HFF-Myc (cell line): ENCODE data around the gene NGDN.
"Not testable (repeated sequence)": the region's sequence is repeated elsewhere in the genome, so short reads cannot be mapped to it uniquely, and the experiment has no call there.

Experiments used
- DNase-seq: peaks from one replicate; pipeline ENCODE4 v3.0.0-alpha.2; 2011; ENCODE audit warnings: low read depth; ENCODE audit errors: extremely low read depth
- H3K4me3 ChIP-seq: replicated peaks from 2 replicates; pipeline ENCODE4 v1.5.1; 2011; ENCODE audit warnings: low read depth, mild to moderate bottlenecking, control low read depth, low read length
- CTCF ChIP-seq: IDR thresholded peaks from 2 replicates; pipeline ENCODE4 v1.5.1; 2012; ENCODE audit warnings: mild to moderate bottlenecking, low read depth, low read length, control low read depth; ENCODE audit errors: missing control alignments

The NGDN gene

GRCh38 chr14:23454445-23454856 lies 15.1 kb upstream of the NGDN start:
- TF ChIP-seq CTCF, result no peak
- DNase-seq, result no peak
- H3K4me3 ChIP-seq, result no peak overlapping the region

GRCh38 chr14:23456883-23457586 lies 12.5 kb upstream of the NGDN start:
- not testable (repeated sequence) for DNase-seq, H3K4me3 ChIP-seq
- TF ChIP-seq CTCF, result peak; percentile 22

- no peak overlapping the region for H3K4me3 ChIP-seq
- no peak for TF ChIP-seq CTCF
- no peak for DNase-seq
Measured at GRCh38 chr14:23457587-23458445, 11.7 kb upstream of the NGDN start.

- DNase-seq, result no peak
- no peak overlapping the region for H3K4me3 ChIP-seq
- TF ChIP-seq CTCF, result no peak
Measured at GRCh38 chr14:23460960-23461359, 8.5 kb upstream of the NGDN start.

GRCh38 chr14:23464700-23465099 lies 4.8 kb upstream of the NGDN start:
- no peak for TF ChIP-seq CTCF
- H3K4me3 ChIP-seq, result no peak overlapping the region
- no peak for DNase-seq

GRCh38 chr14:23465261-23465660 lies 4.2 kb upstream of the NGDN start:
- H3K4me3 ChIP-seq, result no peak overlapping the region
- TF ChIP-seq CTCF, result no peak
- DNase-seq, result no peak
